Activated B cell treated with CpG ODN at 0.5 μM for 24 hours (primary cell): ENCODE results near the gene CAMKMT. TPM values are rescaled to one million over a fixed set of nuclear protein-coding genes. Genes with fewer than 3 reads are reported as not detected.

ENCODE experiments used
- ATAC-seq: fragments of 200-7000 bp; cut with Tn5 transposase; one replicate; pipeline ENCODE4 v1.10.0; 2021; ENCODE audit warnings: low read depth, mild to moderate bottlenecking, moderate library complexity
- CTCF ChIA-PET: fragments of 350-600 bp; sonication (Branson Sonifier 250); formaldehyde crosslinking; loops from one replicate; lab custom pipeline; 2021; ENCODE audit warnings: antibody characterized with exemption; lab: Charles Lee
- POLR2A ChIA-PET: fragments of 350-600 bp; sonication (Branson Sonifier 250); formaldehyde crosslinking; loops from one replicate; lab custom pipeline; 2021; ENCODE audit warnings: antibody characterized with exemption; lab: Charles Lee
- DNase-seq: peaks from one replicate; pipeline ENCODE4 v3.0.0; 2022
- H3K27ac Mint-ChIP-seq: one replicate; pipeline ENCODE4 v1.8.0; 2020; ENCODE audit warnings: mixed read lengths
- H3K27me3 Mint-ChIP-seq: one replicate; pipeline ENCODE4 v1.8.0; 2021; ENCODE audit warnings: mixed read lengths
- H3K36me3 Mint-ChIP-seq: one replicate; pipeline ENCODE4 v1.8.0; 2021; ENCODE audit warnings: low read depth, mixed read lengths
- H3K4me1 Mint-ChIP-seq: one replicate; pipeline ENCODE4 v1.8.0; 2021; ENCODE audit warnings: mixed read lengths
- H3K4me3 Mint-ChIP-seq: one replicate; pipeline ENCODE4 v1.8.0; 2020; ENCODE audit warnings: mild to moderate bottlenecking, mixed read lengths
- H3K9me3 Mint-ChIP-seq: one replicate; pipeline ENCODE4 v1.8.0; 2020; ENCODE audit warnings: mixed read lengths
- intact Hi-C: fragments of 100-400 bp; cut with micrococcal nuclease; formaldehyde crosslinking; loops from one replicate; pipeline ENCODE4 v1.15.1; 2024
- total RNA-seq: library from RNA; stranded (reverse); gene quantifications from 2 replicates; pipeline ENCODE4 v1.2.3, GENCODE V29; 2022
- TF ChIP-seq, protein P1 (sequence below): fragments of 200-600 bp; IDR thresholded peaks from one replicate; pipeline ENCODE4 v1.8.0; 2022; ENCODE audit warnings: antibody characterized with exemption, mild to moderate bottlenecking

The CAMKMT gene
- total RNA-seq, 1 donor from 2014 or later = 21.2 TPM

DNA sequence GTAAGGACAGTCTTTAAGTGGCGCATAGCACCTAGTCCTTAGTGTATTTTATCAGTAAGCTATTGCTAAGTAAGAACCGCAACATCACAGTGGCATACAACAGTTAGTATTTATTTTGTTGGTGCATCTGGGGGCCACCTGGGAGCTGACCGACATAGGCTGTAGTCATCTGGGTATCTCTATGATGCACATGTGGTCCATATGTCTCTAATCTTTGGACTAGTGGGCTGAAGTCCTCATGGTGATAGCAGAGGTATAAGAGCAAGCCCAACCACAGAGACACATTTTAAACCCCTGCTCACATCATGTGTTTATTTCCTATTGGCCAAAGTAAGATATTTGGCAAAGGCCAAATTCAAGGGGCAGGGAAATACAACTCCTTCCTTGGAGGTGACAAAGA is 2.9 kb downstream of the CAMKMT start:
- peaks cover 13% of the 10 kb centered on the region for H3K36me3 Mint-ChIP-seq
- CTCF ChIA-PET = no interaction called here
- intact Hi-C loops = loop anchor here (5.0 to 10.0 kb wide), 2 partner anchors 767 to 1200 kb away; partner anchors contain the start of gene THADA
- DNase-seq (no peak), ATAC-seq (no peak)
- no peaks in the 10 kb centered on the region for H3K27me3 Mint-ChIP-seq
- peaks cover 23% of the 10 kb centered on the region for H3K4me1 Mint-ChIP-seq
- H3K27ac Mint-ChIP-seq = no peak overlapping the region
- H3K9me3 Mint-ChIP-seq = no peaks in the 10 kb centered on the region
- TF ChIP-seq, protein P1, sequence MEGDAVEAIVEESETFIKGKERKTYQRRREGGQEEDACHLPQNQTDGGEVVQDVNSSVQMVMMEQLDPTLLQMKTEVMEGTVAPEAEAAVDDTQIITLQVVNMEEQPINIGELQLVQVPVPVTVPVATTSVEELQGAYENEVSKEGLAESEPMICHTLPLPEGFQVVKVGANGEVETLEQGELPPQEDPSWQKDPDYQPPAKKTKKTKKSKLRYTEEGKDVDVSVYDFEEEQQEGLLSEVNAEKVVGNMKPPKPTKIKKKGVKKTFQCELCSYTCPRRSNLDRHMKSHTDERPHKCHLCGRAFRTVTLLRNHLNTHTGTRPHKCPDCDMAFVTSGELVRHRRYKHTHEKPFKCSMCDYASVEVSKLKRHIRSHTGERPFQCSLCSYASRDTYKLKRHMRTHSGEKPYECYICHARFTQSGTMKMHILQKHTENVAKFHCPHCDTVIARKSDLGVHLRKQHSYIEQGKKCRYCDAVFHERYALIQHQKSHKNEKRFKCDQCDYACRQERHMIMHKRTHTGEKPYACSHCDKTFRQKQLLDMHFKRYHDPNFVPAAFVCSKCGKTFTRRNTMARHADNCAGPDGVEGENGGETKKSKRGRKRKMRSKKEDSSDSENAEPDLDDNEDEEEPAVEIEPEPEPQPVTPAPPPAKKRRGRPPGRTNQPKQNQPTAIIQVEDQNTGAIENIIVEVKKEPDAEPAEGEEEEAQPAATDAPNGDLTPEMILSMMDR = no peak
- no peak overlapping the region for H3K4me3 Mint-ChIP-seq
- POLR2A ChIA-PET = interaction anchor here (0.7 kb wide), 1 partner anchor 404 kb away, joined by 4 read pairs; no protein-coding TSS in a partner anchor

DNA sequence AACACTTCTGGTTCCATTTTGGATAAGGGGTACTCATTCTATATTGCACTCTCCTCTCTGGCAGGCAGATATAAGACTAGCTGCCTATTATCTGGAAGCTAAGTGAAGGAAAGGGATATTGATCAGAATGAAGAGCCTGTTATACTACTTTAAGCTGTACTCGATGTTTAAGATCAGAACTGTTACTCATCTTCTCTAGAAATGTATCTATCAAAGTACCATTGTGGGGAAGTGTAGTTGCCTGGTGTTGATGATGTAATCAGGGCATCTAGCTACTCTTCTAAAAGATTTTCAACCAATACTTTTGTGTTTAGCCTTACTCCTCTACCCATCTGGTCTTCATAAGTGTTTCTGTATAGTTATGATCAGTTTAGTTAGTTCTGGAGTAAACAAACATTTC is 5.8 kb downstream of the CAMKMT start:
- intact Hi-C loops = loop anchor here (10.0 kb wide), 1 partner anchor 1197 kb away; no protein-coding TSS in a partner anchor
- H3K27ac Mint-ChIP-seq = no peak overlapping the region
- H3K27me3 Mint-ChIP-seq = no peaks in the 10 kb centered on the region
- DNase-seq (no peak), ATAC-seq (no peak)
- peaks cover 9% of the 10 kb centered on the region for H3K4me1 Mint-ChIP-seq
- peaks cover 1% of the 10 kb centered on the region for H3K36me3 Mint-ChIP-seq
- no peaks in the 10 kb centered on the region for H3K9me3 Mint-ChIP-seq
- TF ChIP-seq, protein P1 = no peak
- POLR2A ChIA-PET = no interaction called here
- H3K4me3 Mint-ChIP-seq = no peak overlapping the region
- CTCF ChIA-PET = no interaction called here

GRCh38 chr2:44369392-44369791 is 7.6 kb downstream of the CAMKMT start:
- TF ChIP-seq, protein P1 = no peak
- ATAC-seq (no peak), DNase-seq (no peak)
- peaks cover 1% of the 10 kb centered on the region for H3K4me1 Mint-ChIP-seq
- no peaks in the 10 kb centered on the region for H3K27me3 Mint-ChIP-seq
- H3K9me3 Mint-ChIP-seq = no peaks in the 10 kb centered on the region
- no peak overlapping the region for H3K4me3 Mint-ChIP-seq
- CTCF ChIA-PET = no interaction called here
- peaks cover 3% of the 10 kb centered on the region for H3K36me3 Mint-ChIP-seq
- no peak overlapping the region for H3K27ac Mint-ChIP-seq
- intact Hi-C loops = loop anchor here (10.0 kb wide), 1 partner anchor 1195 kb away; no protein-coding TSS in a partner anchor
- POLR2A ChIA-PET = interaction anchor here (0.6 kb wide), 1 partner anchor 375 kb away, joined by 3 read pairs; no protein-coding TSS in a partner anchor

GRCh38 chr2:44371445-44371844 is 9.7 kb downstream of the CAMKMT start:
- ChIA-PET POLR2A (interaction anchor here (1.5 kb wide), 1 partner anchor 10 kb away, joined by 3 read pairs; the partner anchor contains the start of genes CAMKMT and PREPL), CTCF (no interaction called here)
- no peak overlapping the region for H3K27ac Mint-ChIP-seq
- H3K4me3 Mint-ChIP-seq = no peak overlapping the region
- ATAC-seq (no peak), DNase-seq (no peak)
- H3K36me3 Mint-ChIP-seq = peaks cover 3% of the 10 kb centered on the region
- peaks cover 1% of the 10 kb centered on the region for H3K4me1 Mint-ChIP-seq
- intact Hi-C loops = no loop called here
- no peaks in the 10 kb centered on the region for H3K27me3 Mint-ChIP-seq
- TF ChIP-seq, protein P1 = no peak
- no peaks in the 10 kb centered on the region for H3K9me3 Mint-ChIP-seq

DNA sequence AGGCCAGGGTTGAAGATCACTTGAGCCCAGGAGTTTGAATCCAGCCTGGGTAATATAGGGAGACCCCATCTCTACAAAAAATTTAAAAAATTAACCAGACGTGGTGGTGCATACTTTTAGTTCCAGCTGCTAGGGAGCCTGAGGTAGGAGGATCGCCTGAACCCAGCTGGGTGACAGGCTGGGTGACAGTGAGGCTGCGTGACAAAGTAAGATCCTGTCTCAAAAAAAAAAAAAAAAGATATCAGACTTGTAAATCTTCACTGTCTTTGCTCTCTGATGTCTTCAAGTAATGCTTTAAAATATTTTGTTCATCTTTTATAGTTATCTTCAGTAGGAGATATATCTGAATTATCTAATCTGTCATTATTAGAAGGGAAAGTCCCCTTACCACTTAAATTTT is 10.5 kb downstream of the CAMKMT start:
- H3K9me3 Mint-ChIP-seq = no peaks in the 10 kb centered on the region
- DNase-seq (no peak), ATAC-seq (no peak)
- H3K27me3 Mint-ChIP-seq = no peaks in the 10 kb centered on the region
- H3K4me1 Mint-ChIP-seq = peaks cover 6% of the 10 kb centered on the region
- intact Hi-C loops = no loop called here
- ChIA-PET POLR2A (no interaction called here), CTCF (no interaction called here)
- H3K4me3 Mint-ChIP-seq = no peak overlapping the region
- H3K36me3 Mint-ChIP-seq = peaks cover 6% of the 10 kb centered on the region
- H3K27ac Mint-ChIP-seq = no peak overlapping the region
- TF ChIP-seq, protein P1 = no peak
